Erythroblast (primary cell): Measurements from ENCODE around the gene ZSCAN4.

ENCODE experiments used
- GATA1 ChIP-seq: IDR thresholded peaks from 2 replicates; pipeline ENCODE4 v1.6.1; 2011; ENCODE audit warnings: low read depth, mild to moderate bottlenecking, control low read depth, low read length, moderate library complexity
- POLR2A ChIP-seq: IDR thresholded peaks from 2 replicates; pipeline ENCODE4 v1.6.1; 2011; ENCODE audit warnings: mild to moderate bottlenecking, low read length

GRCh38 chr19:57719901-57720519 lies 51.3 kb downstream of the ZSCAN4 start:
- TF ChIP-seq POLR2A (no peak), GATA1 (no peak)
